Neuronal stem cell (in vitro differentiated cells): ENCODE measurements around the gene TAAR2.

Experiments used
- DNase-seq: peaks from one replicate; pipeline ENCODE4 v3.0.0-alpha.2; 2013; ENCODE audit warnings: low spot score
- H2AFZ ChIP-seq: one replicate; pipeline ENCODE4 v1.6.1; 2013; ENCODE audit warnings: mild to moderate bottlenecking, low read length, inconsistent platforms
- H2AK5ac ChIP-seq: 2 replicates; pipeline ENCODE4 v1.6.1; 2013; ENCODE audit warnings: low read depth, mild to moderate bottlenecking, inconsistent platforms, low read length, moderate library complexity, mixed read lengths
- H2BK120ac ChIP-seq: 2 replicates; pipeline ENCODE4 v1.6.1; 2013; ENCODE audit warnings: low read depth, mild to moderate bottlenecking, inconsistent platforms, low read length, moderate library complexity, mixed read lengths
- H2BK12ac ChIP-seq: one replicate; pipeline ENCODE4 v1.6.1; 2013; ENCODE audit warnings: low read length, inconsistent platforms
- H2BK15ac ChIP-seq: 2 replicates; pipeline ENCODE4 v1.6.1; 2013; ENCODE audit warnings: mild to moderate bottlenecking, low read length, inconsistent platforms, mixed read lengths
- H2BK5ac ChIP-seq: one replicate; pipeline ENCODE4 v1.6.1; 2013; ENCODE audit warnings: inconsistent platforms, mild to moderate bottlenecking, low read length, moderate library complexity
- H3K14ac ChIP-seq: one replicate; pipeline ENCODE4 v1.6.1; 2013; ENCODE audit warnings: low read length, inconsistent platforms
- H3K18ac ChIP-seq: 2 replicates; pipeline ENCODE4 v1.6.1; 2013; ENCODE audit warnings: low read length, inconsistent platforms
- H3K23ac ChIP-seq: 2 replicates; pipeline ENCODE4 v1.6.1; 2013; ENCODE audit warnings: low read depth, mild to moderate bottlenecking, mixed read lengths, low read length, inconsistent platforms; ENCODE audit not compliant: poor library complexity
- H3K27ac ChIP-seq: replicated peaks from 3 replicates; pipeline ENCODE4 v1.5.1; 2013; ENCODE audit warnings: low read length, inconsistent platforms
- H3K27me3 ChIP-seq, 3 experiments: 2 replicates each; pipeline ENCODE4 v1.6.1; 2013; ENCODE audit warnings: low read length in 3 of 3, mild to moderate bottlenecking in 2 of 3, inconsistent platforms in 1 of 3, low read depth in 1 of 3, mixed read lengths in 1 of 3, moderate library complexity in 1 of 3; ENCODE audit not compliant: control insufficient read depth in 3 of 3, insufficient read depth in 3 of 3
- H3K36me3 ChIP-seq, 2 donors: replicated peaks in 1 of 2; 2 replicates each; pipeline ENCODE4 v1.6.1; 2013; ENCODE audit warnings: low read length in 2 of 2; ENCODE audit not compliant: control insufficient read depth in 2 of 2, insufficient read depth in 2 of 2
- H3K4ac ChIP-seq: 2 replicates; pipeline ENCODE4 v1.6.1; 2013; ENCODE audit warnings: inconsistent platforms, mild to moderate bottlenecking, low read length, moderate library complexity
- H3K4me1 ChIP-seq, 2 donors: 1 replicate in 1 of 2; 2 replicates in 1 of 2; pipeline ENCODE4 v1.6.1; 2013; ENCODE audit warnings: low read length in 2 of 2, low read depth in 1 of 2; ENCODE audit not compliant: control insufficient read depth in 2 of 2, insufficient read depth in 1 of 2
- H3K4me2 ChIP-seq: one replicate; pipeline ENCODE4 v1.6.1; 2013; ENCODE audit warnings: mild to moderate bottlenecking, low read length, inconsistent platforms; ENCODE audit not compliant: insufficient read depth, poor library complexity, severe bottlenecking
- H3K4me3 ChIP-seq, 2 donors: 2 replicates each; pipeline ENCODE4 v1.5.1; 2013; ENCODE audit warnings: low read length in 2 of 2, mild to moderate bottlenecking in 2 of 2, inconsistent platforms in 1 of 2, moderate library complexity in 1 of 2
- H3K79me1 ChIP-seq: one replicate; pipeline ENCODE4 v1.6.1; 2013; ENCODE audit warnings: low read depth, mild to moderate bottlenecking, inconsistent platforms, low read length, moderate library complexity
- H3K9ac ChIP-seq: one replicate; pipeline ENCODE4 v1.6.1; 2013; ENCODE audit warnings: mild to moderate bottlenecking, low read depth, low read length, inconsistent platforms; ENCODE audit not compliant: poor library complexity
- H3K9me3 ChIP-seq, 2 donors: replicated peaks in 1 of 2; 2 replicates each; pipeline versions ENCODE3 to v1.6.1; 2013; ENCODE audit warnings: low read length in 2 of 2, mild to moderate bottlenecking in 2 of 2, inconsistent platforms in 1 of 2, low read depth in 1 of 2, mixed read lengths in 1 of 2, moderate library complexity in 1 of 2; ENCODE audit not compliant: control insufficient read depth in 2 of 2, insufficient read depth in 1 of 2
- H4K8ac ChIP-seq: one replicate; pipeline ENCODE4 v1.6.1; 2013; ENCODE audit warnings: low read depth, mild to moderate bottlenecking, inconsistent platforms, low read length, moderate library complexity
- H4K91ac ChIP-seq: one replicate; pipeline ENCODE4 v1.6.1; 2013; ENCODE audit warnings: low read length, low read depth, mild to moderate bottlenecking, inconsistent platforms; ENCODE audit not compliant: poor library complexity
- WGBS, 2 donors: extraction: QIAGEN DNeasy Blood & Tissue Kit; methylation state at CpG; one replicate each; pipeline ENCODE4 v1.1.7; 2013; ENCODE audit warnings: missing lambda C conversion rate in 2 of 2, mixed read lengths in 1 of 2; ENCODE audit not compliant: insufficient read length in 2 of 2, insufficient replicate concordance in 1 of 2; ENCODE audit errors: extremely low coverage in 2 of 2; 5-methylcytosine and 5-hydroxymethylcytosine counted together

Gene TAAR2

DNA sequence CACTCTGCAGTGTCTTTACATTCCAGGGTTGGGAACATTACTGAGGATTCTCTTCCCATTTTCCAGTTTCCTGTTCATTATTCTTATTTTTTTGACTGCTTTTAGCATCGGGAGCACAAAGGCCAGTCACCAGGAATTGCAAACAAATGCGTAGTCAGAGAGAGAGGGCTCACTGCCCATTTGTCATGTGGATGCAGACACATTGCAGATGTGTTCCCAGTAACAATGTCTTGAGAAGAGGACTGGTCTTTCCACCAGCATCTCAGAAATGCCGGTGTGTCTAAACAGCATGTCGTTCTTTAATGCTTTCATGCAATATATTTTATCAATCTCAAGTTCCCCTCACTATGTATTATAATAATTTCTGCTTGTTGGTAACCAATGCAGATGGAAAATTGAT is 54.9 kb downstream of the TAAR2 start:
- no peaks in the 10 kb centered on the region for H3K79me1 ChIP-seq
- H3K9me3 ChIP-seq = no peaks in the 10 kb centered on the region
- H3K14ac ChIP-seq = no peak overlapping the region
- no peak overlapping the region for H4K91ac ChIP-seq
- WGBS, 2 donors = no CpG with 5 or more reads among the region's 4 CpGs
- H3K27me3 ChIP-seq = no peaks in the 10 kb centered on the region
- no peak overlapping the region for H3K4me3 ChIP-seq
- no peak overlapping the region for H3K4ac ChIP-seq
- no peak overlapping the region for H2BK12ac ChIP-seq
- no peak overlapping the region for H2BK15ac ChIP-seq
- no peak for DNase-seq
- H3K18ac ChIP-seq = no peak overlapping the region
- no peaks in the 10 kb centered on the region for H3K36me3 ChIP-seq
- no peak overlapping the region for H3K23ac ChIP-seq
- no peak overlapping the region for H4K8ac ChIP-seq
- no peak overlapping the region for H3K4me2 ChIP-seq
- H2BK120ac ChIP-seq = no peak overlapping the region
- peaks cover 0 to 7% of the 10 kb centered on the region in 2 donors for H3K4me1 ChIP-seq
- peak overlapping the region; percentile 3 for H2AFZ ChIP-seq
- H3K9ac ChIP-seq = no peak overlapping the region
- H2AK5ac ChIP-seq = no peak overlapping the region
- no peak overlapping the region for H3K27ac ChIP-seq
- H2BK5ac ChIP-seq = no peak overlapping the region

- H4K91ac ChIP-seq = no peak overlapping the region
- H3K14ac ChIP-seq = no peak overlapping the region
- no peak overlapping the region for H2BK120ac ChIP-seq
- no peaks in the 10 kb centered on the region for H3K9me3 ChIP-seq
- no peaks in the 10 kb centered on the region for H3K36me3 ChIP-seq
- DNase-seq = no peak
- no peak overlapping the region for H3K4ac ChIP-seq
- WGBS, 2 donors = no CpG with 5 or more reads among the region's 6 CpGs
- no peaks in the 10 kb centered on the region for H3K27me3 ChIP-seq
- no peak overlapping the region for H3K9ac ChIP-seq
- H4K8ac ChIP-seq = no peak overlapping the region
- no peak overlapping the region for H3K4me2 ChIP-seq
- H2AK5ac ChIP-seq = no peak overlapping the region
- no peak overlapping the region for H3K4me3 ChIP-seq
- H3K23ac ChIP-seq = no peak overlapping the region
- H2BK12ac ChIP-seq = no peak overlapping the region
- no peaks in the 10 kb centered on the region for H3K79me1 ChIP-seq
- no peak overlapping the region for H3K27ac ChIP-seq
- H2BK15ac ChIP-seq = no peak overlapping the region
- no peak overlapping the region for H2BK5ac ChIP-seq
- no peak overlapping the region for H2AFZ ChIP-seq
- H3K18ac ChIP-seq = no peak overlapping the region
- peaks cover 0 to 7% of the 10 kb centered on the region in 2 donors for H3K4me1 ChIP-seq
Measured at GRCh38 chr6:132568611-132569010, 55.5 kb downstream of the TAAR2 start.

DNA sequence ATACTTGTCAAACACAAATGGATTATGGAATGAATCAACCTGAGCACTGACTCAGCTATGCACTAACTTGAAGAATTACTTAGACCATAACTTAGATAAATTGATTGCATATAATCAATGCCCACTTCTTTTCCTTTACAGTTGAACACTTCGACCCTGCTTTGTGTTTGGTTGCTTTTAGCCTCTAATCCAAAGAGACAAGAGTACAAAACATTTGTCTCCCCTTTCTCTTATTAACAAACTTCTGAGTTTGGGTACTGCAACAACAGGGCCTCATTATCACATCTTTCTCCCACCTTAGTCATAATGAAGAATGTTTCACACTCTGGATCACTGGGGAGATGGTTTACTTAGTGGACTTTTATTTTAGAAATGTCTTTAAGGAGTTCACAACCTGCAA is 56.5 kb downstream of the TAAR2 start:
- no peaks in the 10 kb centered on the region for H3K36me3 ChIP-seq

More for the DNA sequence above, 56.5 kb downstream of the TAAR2 start:
- no peak for DNase-seq
- no peak overlapping the region for H3K4me3 ChIP-seq
- no peak overlapping the region for H3K4ac ChIP-seq
- no peak overlapping the region for H4K91ac ChIP-seq
- WGBS, 2 donors = no CpG with 5 or more reads among the region's 1 CpG
- H3K79me1 ChIP-seq = no peaks in the 10 kb centered on the region
- H2BK5ac ChIP-seq = no peak overlapping the region
- H2BK12ac ChIP-seq = no peak overlapping the region
- no peak overlapping the region for H2BK120ac ChIP-seq
- H3K4me2 ChIP-seq = no peak overlapping the region
- no peak overlapping the region for H2AK5ac ChIP-seq
- no peak overlapping the region for H3K27ac ChIP-seq
- no peak overlapping the region for H3K14ac ChIP-seq
- H3K27me3 ChIP-seq = no peaks in the 10 kb centered on the region
- no peaks in the 10 kb centered on the region for H3K9me3 ChIP-seq
- H4K8ac ChIP-seq = no peak overlapping the region
- H3K9ac ChIP-seq = no peak overlapping the region
- H3K23ac ChIP-seq = no peak overlapping the region
- no peak overlapping the region for H2BK15ac ChIP-seq
- no peak overlapping the region for H3K18ac ChIP-seq
- H3K4me1 ChIP-seq = peaks cover 0 to 7% of the 10 kb centered on the region in 2 donors
- peak overlapping the region; percentile 32 for H2AFZ ChIP-seq
